ENCODE measurements around the gene HSBP1.

HSBP1 gene

DNA sequence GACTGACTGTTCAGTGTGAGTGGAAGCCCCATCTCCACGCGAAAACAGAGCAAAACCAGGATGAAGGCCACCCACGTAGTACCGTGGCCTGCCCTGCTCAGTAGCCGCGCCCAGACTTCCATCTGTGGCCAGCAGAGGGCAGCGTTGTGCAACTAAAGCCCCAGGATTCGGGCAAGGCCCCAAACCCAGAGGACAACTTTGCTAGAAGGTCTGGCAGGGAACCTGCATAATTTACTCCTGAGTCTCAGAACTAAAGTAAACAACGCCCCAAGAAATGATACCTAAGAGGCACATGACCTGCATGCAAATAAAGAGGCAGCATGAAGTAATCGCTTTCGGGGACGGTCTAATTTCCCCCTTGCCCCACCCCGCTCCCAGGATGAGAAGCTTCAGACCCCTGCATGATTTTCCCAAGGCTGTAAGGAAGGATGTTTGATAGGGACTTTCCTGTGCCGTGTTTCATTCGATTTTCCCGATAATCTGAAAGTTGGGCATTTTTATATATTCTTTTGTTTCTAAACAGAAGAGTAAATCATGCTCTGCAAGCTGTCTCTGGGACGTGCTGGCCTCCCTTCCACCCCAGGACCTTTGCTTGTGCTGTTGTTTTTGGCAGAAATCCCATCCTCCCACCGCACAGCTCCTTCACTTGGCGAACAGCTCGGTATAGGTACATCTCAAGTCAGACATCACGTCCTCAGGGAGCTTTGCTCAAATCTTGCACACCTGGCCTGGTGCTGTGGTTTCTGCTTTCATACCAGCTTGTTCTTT lies 18.6 kb downstream of the HSBP1 start:
- Histone ChIP-seq H2AFZ (ENCODE audit: low read length) (peak overlapping the region; percentile 92), H3K4me1 (ENCODE audit: insufficient read depth, low read length, poor library complexity, severe bottlenecking) (no peaks in the 10 kb centered on the region), H3K9me3 (ENCODE audit: insufficient read depth, low read depth, low read length) (no peaks in the 10 kb centered on the region), H3K79me2 (ENCODE audit: insufficient read depth, low read length) (no peaks in the 10 kb centered on the region), H4K20me1 (ENCODE audit: insufficient read depth, low read length, poor library complexity, severe bottlenecking) (no peaks in the 10 kb centered on the region), H3K27me3 (ENCODE audit: insufficient read depth, low read length, poor library complexity, severe bottlenecking) (no peaks in the 10 kb centered on the region), H3K9me2 (replicated peaks; ENCODE audit: low read depth, low read length) (no peaks in the 10 kb centered on the region), H3K4me2 (ENCODE audit: low read depth, low read length, poor library complexity, severe bottlenecking) (no peak overlapping the region), H3K36me3 (ENCODE audit: insufficient read depth, low read length) (no peaks in the 10 kb centered on the region), H3K9ac (ENCODE audit: low read depth, low read length, poor library complexity, severe bottlenecking) (no peak overlapping the region), H3K4me3 (ENCODE audit: low read length, poor library complexity, severe bottlenecking) (no peak overlapping the region), H3F3A (ENCODE audit: low read depth) (no peaks in the 10 kb centered on the region)
- peak; percentile 95 for TF ChIP-seq CTCF (conservative IDR thresholded peaks at IDR 0.05; ENCODE audit: low read length)
- TF ChIP-seq EZH2phosphoT487 (IDR thresholded peaks at IDR 0.05; ENCODE audit: borderline replicate concordance): no peak

DNA sequence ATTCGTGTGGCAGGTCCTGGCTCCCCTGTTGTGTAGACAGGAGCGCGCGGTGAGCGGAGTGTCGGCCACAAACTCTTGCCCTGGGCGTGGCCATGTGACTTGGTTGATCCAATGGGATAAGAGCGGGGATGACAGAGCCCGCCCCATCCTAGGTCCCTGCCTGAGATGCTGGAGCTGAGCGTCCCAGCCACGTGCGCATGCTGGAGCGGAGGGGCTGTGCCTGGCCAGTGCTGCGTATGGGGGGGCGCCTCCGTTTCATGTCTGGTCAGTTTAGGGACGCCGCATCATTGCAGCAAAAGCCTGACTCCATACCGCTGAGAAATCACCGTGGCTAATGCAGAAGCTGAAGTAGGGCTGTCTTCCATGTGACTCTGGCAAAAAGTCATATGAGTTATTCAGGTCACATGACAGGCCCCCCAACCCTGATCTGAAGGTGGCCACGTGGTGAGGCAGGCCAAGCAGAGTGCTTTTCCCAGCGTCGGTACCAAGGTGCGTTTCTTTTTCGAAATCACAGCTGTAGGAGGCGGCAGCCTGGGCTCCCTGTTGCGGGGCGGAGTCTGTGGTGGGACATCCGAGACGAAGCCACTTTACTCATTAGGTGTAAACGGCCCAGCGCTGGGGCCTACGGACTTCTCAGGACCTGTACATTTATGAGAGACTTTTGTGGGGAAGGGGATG lies 22.5 kb downstream of the HSBP1 start:
- H3K27me3 ChIP-seq (ENCODE audit: insufficient read depth, low read length, poor library complexity, severe bottlenecking): no peaks in the 10 kb centered on the region

GRCh38 chr16:83830769-83831455 lies 23.1 kb downstream of the HSBP1 start:
- no peaks in the 10 kb centered on the region for H3K9me2 ChIP-seq (replicated peaks; ENCODE audit: low read depth, low read length)
- peaks cover 25% of the 10 kb centered on the region for H3K4me1 ChIP-seq (ENCODE audit: insufficient read depth, low read length, poor library complexity, severe bottlenecking)
- H3K9ac ChIP-seq (ENCODE audit: low read depth, low read length, poor library complexity, severe bottlenecking): no peak overlapping the region
- no peaks in the 10 kb centered on the region for H3K36me3 ChIP-seq (ENCODE audit: insufficient read depth, low read length)
- H3K27me3 ChIP-seq (ENCODE audit: insufficient read depth, low read length, poor library complexity, severe bottlenecking): no peaks in the 10 kb centered on the region
- H3K4me2 ChIP-seq (ENCODE audit: low read depth, low read length, poor library complexity, severe bottlenecking): no peak overlapping the region
- TF ChIP-seq CTCF (conservative IDR thresholded peaks at IDR 0.05; ENCODE audit: low read length) (no peak), EZH2phosphoT487 (IDR thresholded peaks at IDR 0.05; ENCODE audit: borderline replicate concordance) (no peak)
- H3K9me3 ChIP-seq (ENCODE audit: insufficient read depth, low read depth, low read length): no peaks in the 10 kb centered on the region
- H3F3A ChIP-seq (ENCODE audit: low read depth): no peaks in the 10 kb centered on the region
- H3K4me3 ChIP-seq (ENCODE audit: low read length, poor library complexity, severe bottlenecking): no peak overlapping the region
- no peak overlapping the region for H2AFZ ChIP-seq (ENCODE audit: low read length)
- no peaks in the 10 kb centered on the region for H4K20me1 ChIP-seq (ENCODE audit: insufficient read depth, low read length, poor library complexity, severe bottlenecking)
- H3K79me2 ChIP-seq (ENCODE audit: insufficient read depth, low read length): no peaks in the 10 kb centered on the region

More for the DNA sequence above, 22.5 kb downstream of the HSBP1 start:
- H3K4me1 ChIP-seq (ENCODE audit: insufficient read depth, low read length, poor library complexity, severe bottlenecking): peaks cover 18% of the 10 kb centered on the region
- H3K9ac ChIP-seq (ENCODE audit: low read depth, low read length, poor library complexity, severe bottlenecking): no peak overlapping the region
- H3K9me3 ChIP-seq (ENCODE audit: insufficient read depth, low read depth, low read length): no peaks in the 10 kb centered on the region
- no peaks in the 10 kb centered on the region for H4K20me1 ChIP-seq (ENCODE audit: insufficient read depth, low read length, poor library complexity, severe bottlenecking)
- no peak overlapping the region for H2AFZ ChIP-seq (ENCODE audit: low read length)
- H3K79me2 ChIP-seq (ENCODE audit: insufficient read depth, low read length): no peaks in the 10 kb centered on the region
- TF ChIP-seq CTCF (conservative IDR thresholded peaks at IDR 0.05; ENCODE audit: low read length): no peak
- no peak for TF ChIP-seq EZH2phosphoT487 (IDR thresholded peaks at IDR 0.05; ENCODE audit: borderline replicate concordance)
- H3K4me2 ChIP-seq (ENCODE audit: low read depth, low read length, poor library complexity, severe bottlenecking): no peak overlapping the region
- no peaks in the 10 kb centered on the region for H3K36me3 ChIP-seq (ENCODE audit: insufficient read depth, low read length)
- no peaks in the 10 kb centered on the region for H3F3A ChIP-seq (ENCODE audit: low read depth)
- H3K9me2 ChIP-seq (replicated peaks; ENCODE audit: low read depth, low read length): no peaks in the 10 kb centered on the region
- H3K4me3 ChIP-seq (ENCODE audit: low read length, poor library complexity, severe bottlenecking): no peak overlapping the region
